NB4 (cell line): ENCODE measurements around the gene NOL8.

Source experiments
- DNase-seq: peaks from one replicate; pipeline ENCODE4 v3.0.0; 2010; ENCODE audit warnings: low read depth
- H3K4me3 ChIP-seq: one replicate; pipeline ENCODE4 v1.5.1; 2011; ENCODE audit warnings: mild to moderate bottlenecking, low read depth, low read length, moderate library complexity
- MYC ChIP-seq: IDR thresholded peaks from 2 replicates; pipeline ENCODE4 v1.6.1; 2011; ENCODE audit warnings: low read depth, low read length
- POLR2A ChIP-seq: IDR thresholded peaks from 2 replicates; pipeline ENCODE4 v1.6.1; 2011; ENCODE audit warnings: mild to moderate bottlenecking; ENCODE audit not compliant: insufficient read length; ENCODE audit errors: extremely low read depth
- TF ChIP-seq, protein P1 (sequence below): IDR thresholded peaks from 2 replicates; pipeline ENCODE4 v1.6.1; 2011; ENCODE audit warnings: low read depth, low read length
- TF ChIP-seq, protein P2 (sequence below): IDR thresholded peaks from one replicate; pipeline ENCODE4 v1.5.1; 2012; ENCODE audit warnings: low read depth, low read length

NOL8 gene

DNA sequence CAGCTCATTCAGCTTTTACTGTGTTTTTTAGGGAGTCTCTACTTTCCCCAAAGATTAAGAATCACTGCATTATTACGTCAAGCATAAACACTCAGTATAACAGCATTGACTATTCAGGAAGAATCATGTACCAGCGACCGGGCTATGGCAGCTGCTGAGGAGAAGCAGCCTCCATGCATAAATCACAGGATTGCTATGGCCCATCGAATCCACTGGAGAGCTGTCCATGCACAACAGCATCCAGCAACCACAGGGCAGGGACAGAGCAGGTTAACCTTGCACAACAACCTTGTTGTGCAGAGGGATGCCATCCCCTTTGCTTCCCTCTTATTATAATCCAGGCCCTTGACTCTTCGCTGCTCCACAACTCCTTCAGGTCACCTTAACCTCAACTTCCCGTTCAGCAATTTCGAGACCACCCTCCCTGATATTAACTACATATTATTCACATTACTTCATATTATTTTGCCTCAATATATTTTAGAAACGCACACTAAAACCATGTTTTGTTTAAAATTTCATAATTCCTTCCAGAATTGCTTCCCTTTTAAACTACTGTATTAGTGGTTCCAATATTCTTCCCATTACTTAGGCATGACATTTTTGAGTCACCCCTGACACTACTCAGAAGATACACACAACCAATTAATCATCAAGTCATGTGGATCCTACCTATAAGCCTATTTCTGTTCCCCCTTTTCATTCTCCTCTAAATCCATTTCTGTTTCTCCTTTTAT, 32.6 kb downstream of the NOL8 start:
- TF ChIP-seq, protein P1, sequence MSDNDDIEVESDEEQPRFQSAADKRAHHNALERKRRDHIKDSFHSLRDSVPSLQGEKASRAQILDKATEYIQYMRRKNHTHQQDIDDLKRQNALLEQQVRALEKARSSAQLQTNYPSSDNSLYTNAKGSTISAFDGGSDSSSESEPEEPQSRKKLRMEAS: no peak
- TF ChIP-seq, protein P2, sequence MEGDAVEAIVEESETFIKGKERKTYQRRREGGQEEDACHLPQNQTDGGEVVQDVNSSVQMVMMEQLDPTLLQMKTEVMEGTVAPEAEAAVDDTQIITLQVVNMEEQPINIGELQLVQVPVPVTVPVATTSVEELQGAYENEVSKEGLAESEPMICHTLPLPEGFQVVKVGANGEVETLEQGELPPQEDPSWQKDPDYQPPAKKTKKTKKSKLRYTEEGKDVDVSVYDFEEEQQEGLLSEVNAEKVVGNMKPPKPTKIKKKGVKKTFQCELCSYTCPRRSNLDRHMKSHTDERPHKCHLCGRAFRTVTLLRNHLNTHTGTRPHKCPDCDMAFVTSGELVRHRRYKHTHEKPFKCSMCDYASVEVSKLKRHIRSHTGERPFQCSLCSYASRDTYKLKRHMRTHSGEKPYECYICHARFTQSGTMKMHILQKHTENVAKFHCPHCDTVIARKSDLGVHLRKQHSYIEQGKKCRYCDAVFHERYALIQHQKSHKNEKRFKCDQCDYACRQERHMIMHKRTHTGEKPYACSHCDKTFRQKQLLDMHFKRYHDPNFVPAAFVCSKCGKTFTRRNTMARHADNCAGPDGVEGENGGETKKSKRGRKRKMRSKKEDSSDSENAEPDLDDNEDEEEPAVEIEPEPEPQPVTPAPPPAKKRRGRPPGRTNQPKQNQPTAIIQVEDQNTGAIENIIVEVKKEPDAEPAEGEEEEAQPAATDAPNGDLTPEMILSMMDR: no peak
- TF ChIP-seq POLR2A (no peak), MYC (no peak)
- peak; percentile 55 for DNase-seq
- H3K4me3 ChIP-seq: peak overlapping the region; percentile 98

DNA sequence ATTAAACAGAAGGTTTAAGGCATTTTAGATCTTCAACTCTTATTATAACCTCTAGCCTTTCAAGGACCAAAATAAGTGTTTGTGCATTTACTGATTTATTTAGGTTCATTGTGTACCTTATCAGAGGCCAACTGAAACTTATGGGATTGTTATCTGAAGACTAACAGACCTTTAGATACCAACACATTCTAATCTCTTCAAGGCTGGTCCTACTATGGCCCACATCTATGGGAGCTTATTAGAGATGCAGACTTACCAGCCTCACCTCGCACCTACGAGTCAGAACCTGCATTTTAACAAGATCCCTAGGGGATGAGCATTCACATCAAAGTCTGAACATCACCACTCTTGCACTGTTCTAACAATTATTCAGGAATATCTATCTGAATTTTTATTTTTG, 33.6 kb downstream of the NOL8 start:
- DNase-seq: no peak
- TF ChIP-seq, protein P2: no peak
- no peak for TF ChIP-seq MYC
- no peak for TF ChIP-seq POLR2A
- TF ChIP-seq, protein P1: no peak
- peak overlapping the region; percentile 98 for H3K4me3 ChIP-seq

DNA sequence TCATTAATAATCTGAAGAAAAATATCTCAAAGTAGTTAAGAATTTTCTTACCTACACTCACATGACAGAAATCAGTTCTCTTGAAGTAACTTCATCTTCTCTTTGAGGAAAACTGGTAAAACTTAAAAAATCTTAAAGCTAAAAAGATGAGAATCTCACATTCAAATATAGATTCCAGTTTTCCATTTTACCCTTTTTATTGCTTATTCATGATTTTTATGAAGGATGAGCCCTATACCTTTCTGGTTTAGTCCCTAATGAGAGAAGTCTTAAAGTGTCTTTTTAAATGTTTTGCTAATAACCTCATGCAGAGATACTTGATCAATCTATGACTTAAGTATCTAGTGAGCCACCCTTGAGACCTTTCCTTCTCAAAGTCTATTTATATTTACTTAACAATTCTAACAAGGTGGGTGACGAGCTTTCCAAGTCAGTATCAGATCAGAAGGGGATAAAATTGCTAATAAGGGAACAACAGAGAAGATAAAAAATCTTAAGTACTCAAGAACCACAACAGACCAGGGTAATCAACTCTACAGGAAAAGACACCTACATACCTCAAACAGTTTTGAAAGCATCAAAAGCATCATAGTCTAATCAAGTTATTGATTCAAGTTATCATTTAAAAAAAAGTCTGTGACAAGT, 34.2 kb downstream of the NOL8 start:
- H3K4me3 ChIP-seq: peak overlapping the region; percentile 98
- no peak for DNase-seq

DNA sequence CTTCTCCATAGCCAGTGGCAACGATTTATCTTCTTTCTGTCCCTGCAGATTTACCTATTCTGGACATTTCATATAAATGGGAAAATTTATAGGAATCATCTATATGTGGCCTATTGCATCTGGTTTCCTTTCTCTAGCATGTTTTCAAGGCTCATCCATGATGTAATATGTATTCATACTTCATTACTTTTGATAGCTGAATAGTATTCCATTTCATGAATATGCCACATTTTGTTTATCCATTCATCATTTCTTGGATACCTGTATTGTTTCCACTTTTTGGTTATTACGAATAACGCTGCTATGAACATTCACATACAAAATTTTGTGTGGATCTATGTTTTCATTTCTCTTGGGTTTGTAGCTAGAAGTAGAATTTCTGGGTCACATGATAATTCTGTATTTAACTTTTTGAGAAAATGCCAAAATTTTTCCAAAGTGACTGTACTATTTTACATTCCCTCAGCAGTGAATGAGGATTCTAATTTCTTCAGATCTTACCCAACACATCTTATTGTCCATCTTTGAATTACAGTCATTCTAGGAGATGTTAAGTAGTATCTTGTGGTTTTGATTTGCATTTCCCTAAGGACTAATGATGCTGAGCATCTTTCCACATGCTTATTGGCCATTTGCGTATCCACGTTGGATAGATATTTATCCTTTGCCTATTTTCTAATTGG, 35.3 kb downstream of the NOL8 start:
- no peak overlapping the region for H3K4me3 ChIP-seq
- TF ChIP-seq POLR2A (no peak), MYC (no peak)
- TF ChIP-seq, protein P1: no peak
- TF ChIP-seq, protein P2: no peak
- DNase-seq: no peak

More for the DNA sequence above, 34.2 kb downstream of the NOL8 start:
- TF ChIP-seq POLR2A (no peak), MYC (no peak)
- TF ChIP-seq, protein P1: no peak
- TF ChIP-seq, protein P2: no peak

DNA sequence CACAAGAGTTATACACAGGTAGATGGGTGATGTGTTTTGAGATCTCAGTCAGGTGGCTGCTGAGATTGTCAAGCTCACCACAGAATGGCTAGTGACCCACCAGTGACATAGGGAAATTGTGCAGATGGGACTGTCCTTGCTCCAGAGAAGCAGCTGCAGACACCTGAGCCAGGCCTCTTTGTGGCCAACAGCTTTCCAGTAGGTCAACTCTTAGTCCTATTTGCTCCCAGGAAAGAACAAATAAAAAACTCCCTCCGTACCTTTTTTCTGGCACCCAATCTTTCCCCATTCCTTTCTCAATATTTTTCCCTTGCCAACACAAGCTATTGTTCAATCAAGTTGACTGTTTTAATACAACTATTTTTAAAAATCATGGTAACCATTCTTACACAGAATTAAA, 45.8 kb downstream of the NOL8 start:
- H3K4me3 ChIP-seq: no peak overlapping the region
- TF ChIP-seq POLR2A (no peak), MYC (no peak)
- TF ChIP-seq, protein P2: no peak
- TF ChIP-seq, protein P1: no peak
- DNase-seq: no peak
